HCT116 (cell line): ENCODE measurements around the gene PTPRA.

Source experiments
- EZH2 ChIP-seq: fragments of 200-600 bp; sonication (generic); IDR thresholded peaks from 2 replicates; pipeline ENCODE4 v1.6.1; 2017; ENCODE audit warnings: antibody characterized with exemption, mixed run types
- EZH2phosphoT487 ChIP-seq: fragments of 200-600 bp; IDR thresholded peaks from 2 replicates; pipeline ENCODE4 v1.6.1; 2018; ENCODE audit warnings: antibody characterized with exemption, borderline replicate concordance
- POLR2A ChIP-seq: IDR thresholded peaks from 2 replicates; pipeline ENCODE4 v1.7.0; 2011; ENCODE audit warnings: borderline replicate concordance; ENCODE audit not compliant: insufficient read depth, insufficient read length; ENCODE audit errors: extremely low read depth
- POLR2AphosphoS5 ChIP-seq: IDR thresholded peaks from 2 replicates; pipeline ENCODE4 v1.6.1; 2011; ENCODE audit warnings: mild to moderate bottlenecking, low read depth, low read length, moderate library complexity
- RAD21 ChIP-seq: IDR thresholded peaks from 2 replicates; pipeline ENCODE4 v1.6.1; 2012; ENCODE audit warnings: low read depth, mild to moderate bottlenecking
- TCF7L2 ChIP-seq: IDR thresholded peaks from 2 replicates; pipeline ENCODE4 v1.7.0; 2011; ENCODE audit warnings: borderline replicate concordance, inconsistent platforms; ENCODE audit not compliant: insufficient read depth, insufficient read length; ENCODE audit errors: extremely low read depth
- ZFX ChIP-seq: fragments of 450-650 bp; IDR thresholded peaks from 2 replicates; pipeline ENCODE4 v1.6.1; 2017
- TF ChIP-seq, protein P1 (sequence below): IDR thresholded peaks from 2 replicates; pipeline ENCODE4 v1.6.1; 2012
- TF ChIP-seq, protein P2 (sequence below), 3 experiments: fragments of 200-600 bp in 1 of 3; sonication (generic) in 1 of 3; IDR thresholded peaks in 2 of 3; conservative IDR thresholded peaks in 1 of 3; 2 replicates each; pipeline ENCODE4 v1.5.1; 2012 to 2017; ENCODE audit warnings: low read depth in 2 of 3, low read length in 2 of 3, antibody characterized with exemption in 1 of 3, borderline replicate concordance in 1 of 3, control low read depth in 1 of 3, mild to moderate bottlenecking in 1 of 3, mixed read lengths in 1 of 3, mixed run types in 1 of 3, moderate library complexity in 1 of 3; ENCODE audit not compliant: insufficient read depth in 1 of 3
- TF ChIP-seq, protein P3 (sequence below): IDR thresholded peaks from 2 replicates; pipeline ENCODE4 v1.6.1; 2011; ENCODE audit warnings: mild to moderate bottlenecking, low read length, moderate library complexity; ENCODE audit not compliant: insufficient replicate concordance; ENCODE audit errors: extremely low read depth
- TF ChIP-seq, protein P4 (sequence below): IDR thresholded peaks from 2 replicates; pipeline ENCODE4 v1.6.1; 2012; ENCODE audit warnings: low read depth

DNA sequence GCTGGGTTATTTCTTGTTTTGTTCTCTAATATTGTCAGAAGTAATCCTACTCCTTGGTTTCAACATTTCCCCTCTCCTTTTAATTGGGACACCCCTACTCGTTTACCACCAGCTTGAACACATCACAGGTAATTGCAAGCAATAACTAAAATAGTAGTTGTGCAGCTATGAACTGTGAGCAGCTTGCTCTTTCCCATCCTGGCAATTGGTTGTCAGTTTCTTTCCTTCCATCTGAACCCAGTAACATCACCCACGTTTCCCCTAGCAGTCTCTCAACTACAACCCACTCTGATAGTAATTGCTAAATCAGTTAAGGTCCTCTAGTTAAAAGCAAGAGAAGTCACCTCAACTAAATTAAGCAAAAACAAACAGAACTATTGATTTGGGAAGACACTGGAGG lies 122.5 kb downstream of the PTPRA start:
- TF ChIP-seq, protein P1, sequence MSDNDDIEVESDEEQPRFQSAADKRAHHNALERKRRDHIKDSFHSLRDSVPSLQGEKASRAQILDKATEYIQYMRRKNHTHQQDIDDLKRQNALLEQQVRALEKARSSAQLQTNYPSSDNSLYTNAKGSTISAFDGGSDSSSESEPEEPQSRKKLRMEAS = no peak
- TF ChIP-seq POLR2A = no peak
- TF ChIP-seq, protein P2, sequence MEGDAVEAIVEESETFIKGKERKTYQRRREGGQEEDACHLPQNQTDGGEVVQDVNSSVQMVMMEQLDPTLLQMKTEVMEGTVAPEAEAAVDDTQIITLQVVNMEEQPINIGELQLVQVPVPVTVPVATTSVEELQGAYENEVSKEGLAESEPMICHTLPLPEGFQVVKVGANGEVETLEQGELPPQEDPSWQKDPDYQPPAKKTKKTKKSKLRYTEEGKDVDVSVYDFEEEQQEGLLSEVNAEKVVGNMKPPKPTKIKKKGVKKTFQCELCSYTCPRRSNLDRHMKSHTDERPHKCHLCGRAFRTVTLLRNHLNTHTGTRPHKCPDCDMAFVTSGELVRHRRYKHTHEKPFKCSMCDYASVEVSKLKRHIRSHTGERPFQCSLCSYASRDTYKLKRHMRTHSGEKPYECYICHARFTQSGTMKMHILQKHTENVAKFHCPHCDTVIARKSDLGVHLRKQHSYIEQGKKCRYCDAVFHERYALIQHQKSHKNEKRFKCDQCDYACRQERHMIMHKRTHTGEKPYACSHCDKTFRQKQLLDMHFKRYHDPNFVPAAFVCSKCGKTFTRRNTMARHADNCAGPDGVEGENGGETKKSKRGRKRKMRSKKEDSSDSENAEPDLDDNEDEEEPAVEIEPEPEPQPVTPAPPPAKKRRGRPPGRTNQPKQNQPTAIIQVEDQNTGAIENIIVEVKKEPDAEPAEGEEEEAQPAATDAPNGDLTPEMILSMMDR (IDR thresholded peaks at IDR 0.05 in 2 of 3, conservative IDR thresholded peaks at IDR 0.05 in 1 of 3; ENCODE audit: borderline replicate concordance in 1 of 3, insufficient read depth in 1 of 3, low read depth in 2 of 3, low read length in 2 of 3) = no peak
- TF ChIP-seq EZH2 = no peak
- TF ChIP-seq EZH2phosphoT487 = no peak
- no peak for TF ChIP-seq TCF7L2
- TF ChIP-seq, protein P3, sequence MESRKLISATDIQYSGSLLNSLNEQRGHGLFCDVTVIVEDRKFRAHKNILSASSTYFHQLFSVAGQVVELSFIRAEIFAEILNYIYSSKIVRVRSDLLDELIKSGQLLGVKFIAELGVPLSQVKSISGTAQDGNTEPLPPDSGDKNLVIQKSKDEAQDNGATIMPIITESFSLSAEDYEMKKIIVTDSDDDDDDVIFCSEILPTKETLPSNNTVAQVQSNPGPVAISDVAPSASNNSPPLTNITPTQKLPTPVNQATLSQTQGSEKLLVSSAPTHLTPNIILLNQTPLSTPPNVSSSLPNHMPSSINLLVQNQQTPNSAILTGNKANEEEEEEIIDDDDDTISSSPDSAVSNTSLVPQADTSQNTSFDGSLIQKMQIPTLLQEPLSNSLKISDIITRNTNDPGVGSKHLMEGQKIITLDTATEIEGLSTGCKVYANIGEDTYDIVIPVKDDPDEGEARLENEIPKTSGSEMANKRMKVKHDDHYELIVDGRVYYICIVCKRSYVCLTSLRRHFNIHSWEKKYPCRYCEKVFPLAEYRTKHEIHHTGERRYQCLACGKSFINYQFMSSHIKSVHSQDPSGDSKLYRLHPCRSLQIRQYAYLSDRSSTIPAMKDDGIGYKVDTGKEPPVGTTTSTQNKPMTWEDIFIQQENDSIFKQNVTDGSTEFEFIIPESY = no peak
- TF ChIP-seq, protein P4, sequence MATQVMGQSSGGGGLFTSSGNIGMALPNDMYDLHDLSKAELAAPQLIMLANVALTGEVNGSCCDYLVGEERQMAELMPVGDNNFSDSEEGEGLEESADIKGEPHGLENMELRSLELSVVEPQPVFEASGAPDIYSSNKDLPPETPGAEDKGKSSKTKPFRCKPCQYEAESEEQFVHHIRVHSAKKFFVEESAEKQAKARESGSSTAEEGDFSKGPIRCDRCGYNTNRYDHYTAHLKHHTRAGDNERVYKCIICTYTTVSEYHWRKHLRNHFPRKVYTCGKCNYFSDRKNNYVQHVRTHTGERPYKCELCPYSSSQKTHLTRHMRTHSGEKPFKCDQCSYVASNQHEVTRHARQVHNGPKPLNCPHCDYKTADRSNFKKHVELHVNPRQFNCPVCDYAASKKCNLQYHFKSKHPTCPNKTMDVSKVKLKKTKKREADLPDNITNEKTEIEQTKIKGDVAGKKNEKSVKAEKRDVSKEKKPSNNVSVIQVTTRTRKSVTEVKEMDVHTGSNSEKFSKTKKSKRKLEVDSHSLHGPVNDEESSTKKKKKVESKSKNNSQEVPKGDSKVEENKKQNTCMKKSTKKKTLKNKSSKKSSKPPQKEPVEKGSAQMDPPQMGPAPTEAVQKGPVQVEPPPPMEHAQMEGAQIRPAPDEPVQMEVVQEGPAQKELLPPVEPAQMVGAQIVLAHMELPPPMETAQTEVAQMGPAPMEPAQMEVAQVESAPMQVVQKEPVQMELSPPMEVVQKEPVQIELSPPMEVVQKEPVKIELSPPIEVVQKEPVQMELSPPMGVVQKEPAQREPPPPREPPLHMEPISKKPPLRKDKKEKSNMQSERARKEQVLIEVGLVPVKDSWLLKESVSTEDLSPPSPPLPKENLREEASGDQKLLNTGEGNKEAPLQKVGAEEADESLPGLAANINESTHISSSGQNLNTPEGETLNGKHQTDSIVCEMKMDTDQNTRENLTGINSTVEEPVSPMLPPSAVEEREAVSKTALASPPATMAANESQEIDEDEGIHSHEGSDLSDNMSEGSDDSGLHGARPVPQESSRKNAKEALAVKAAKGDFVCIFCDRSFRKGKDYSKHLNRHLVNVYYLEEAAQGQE = no peak
- no peak for TF ChIP-seq RAD21
- TF ChIP-seq POLR2AphosphoS5 = no peak
- no peak for TF ChIP-seq ZFX
